SK-N-MC (cell line): ENCODE measurements around the gene MR1.
A peak's percentile ranks its signal among the peaks of the same experiment; 100 is the strongest.
"Not testable (repeated sequence)": the region's sequence is repeated elsewhere in the genome, so short reads cannot be mapped to it uniquely, and the experiment has no call there.

ENCODE experiments used
- DNase-seq: peaks from one replicate; pipeline ENCODE4 v3.0.0-alpha.2; 2011; ENCODE audit warnings: low read depth, low spot score
- H3K27ac ChIP-seq: fragments of 200-600 bp; sonication (generic); 2 replicates; pipeline ENCODE4 v1.5.1; 2016; ENCODE audit warnings: mixed run types
- H3K36me3 ChIP-seq: fragments of 200-600 bp; sonication (generic); 2 replicates; pipeline ENCODE4 v1.6.1; 2017; ENCODE audit warnings: antibody characterized with exemption, low read length, mixed read lengths; ENCODE audit not compliant: insufficient read depth
- H3K4me3 ChIP-seq: fragments of 200-600 bp; sonication (generic); 2 replicates; pipeline ENCODE4 v1.5.1; 2016
- H3K9ac ChIP-seq: fragments of 200-600 bp; sonication (generic); 2 replicates; pipeline ENCODE4 v1.8.0; 2017; ENCODE audit warnings: mixed run types, mixed read lengths; ENCODE audit not compliant: insufficient read length
- H3K9me3 ChIP-seq: fragments of 200-600 bp; sonication (generic); 2 replicates; pipeline ENCODE4 v1.6.1; 2017; ENCODE audit warnings: low read depth, mild to moderate bottlenecking, antibody characterized with exemption, low read length, moderate library complexity, mixed read lengths
- EZH2 ChIP-seq: fragments of 200-600 bp; sonication (generic); IDR thresholded peaks from one replicate; pipeline ENCODE4 v1.6.1; 2017; ENCODE audit warnings: antibody characterized with exemption
- FOXP2 ChIP-seq: optimal IDR thresholded peaks from 2 replicates; pipeline ENCODE3; 2011; ENCODE audit warnings: mild to moderate bottlenecking, moderate library complexity; ENCODE audit not compliant: insufficient read depth; ENCODE audit errors: extremely low read length, control extremely low read depth
- POLR2AphosphoS5 ChIP-seq: IDR thresholded peaks from 2 replicates; pipeline ENCODE4 v1.6.1; 2012; ENCODE audit warnings: mild to moderate bottlenecking, low read depth, low read length, borderline replicate concordance

Gene MR1

GRCh38 chr1:181056560-181056959 is 22.8 kb downstream of the MR1 start:
- Histone ChIP-seq H3K9ac (no peak overlapping the region), H3K9me3 (no peaks in the 10 kb centered on the region), H3K4me3 (no peak overlapping the region), H3K27ac (no peak overlapping the region), H3K36me3 (no peaks in the 10 kb centered on the region)
- no peak for DNase-seq
- TF ChIP-seq FOXP2 (no peak), POLR2AphosphoS5 (no peak), EZH2 (no peak)

GRCh38 chr1:181057079-181057478 is 23.3 kb downstream of the MR1 start:
- no peak for DNase-seq
- TF ChIP-seq POLR2AphosphoS5 (no peak), EZH2 (no peak), FOXP2 (no peak)
- H3K36me3 ChIP-seq: no peaks in the 10 kb centered on the region
- H3K27ac ChIP-seq: no peak overlapping the region
- H3K9ac ChIP-seq: no peak overlapping the region
- H3K9me3 ChIP-seq: no peaks in the 10 kb centered on the region
- no peak overlapping the region for H3K4me3 ChIP-seq

- no peak for DNase-seq
- Histone ChIP-seq H3K27ac (no peak overlapping the region), H3K4me3 (no peak overlapping the region), H3K9ac (no peak overlapping the region), H3K36me3 (no peaks in the 10 kb centered on the region), H3K9me3 (no peaks in the 10 kb centered on the region)
- TF ChIP-seq EZH2 (no peak), POLR2AphosphoS5 (no peak)
Measured at GRCh38 chr1:181059435-181059834, 25.7 kb downstream of the MR1 start.

GRCh38 chr1:181060066-181060465 is 26.3 kb downstream of the MR1 start:
- no peak for TF ChIP-seq EZH2
- TF ChIP-seq FOXP2: no peak
- TF ChIP-seq POLR2AphosphoS5: no peak

GRCh38 chr1:181060947-181061346 is 27.2 kb downstream of the MR1 start:
- not testable (repeated sequence) for H3K36me3 ChIP-seq, H3K9ac ChIP-seq, H3K9me3 ChIP-seq, H3K4me3 ChIP-seq, H3K27ac ChIP-seq, DNase-seq

More at GRCh38 chr1:181060066-181060465, 26.3 kb downstream of the MR1 start:
- Histone ChIP-seq H3K27ac (no peak overlapping the region), H3K4me3 (no peak overlapping the region), H3K36me3 (no peaks in the 10 kb centered on the region), H3K9me3 (no peaks in the 10 kb centered on the region), H3K9ac (no peak overlapping the region)
- DNase-seq: no peak

GRCh38 chr1:181061487-181061886 is 27.7 kb downstream of the MR1 start:
- DNase-seq: no peak
- TF ChIP-seq EZH2 (no peak), FOXP2 (no peak), POLR2AphosphoS5 (no peak)
- no peak overlapping the region for H3K9ac ChIP-seq

GRCh38 chr1:181061891-181062835 is 28.4 kb downstream of the MR1 start:
- TF ChIP-seq POLR2AphosphoS5 (no peak), FOXP2 (no peak), EZH2 (no peak)
- Histone ChIP-seq H3K4me3 (no peak overlapping the region), H3K9ac (no peak overlapping the region), H3K9me3 (no peaks in the 10 kb centered on the region), H3K36me3 (no peaks in the 10 kb centered on the region), H3K27ac (no peak overlapping the region)
- DNase-seq: no peak

More at GRCh38 chr1:181061487-181061886, 27.7 kb downstream of the MR1 start:
- no peak overlapping the region for H3K4me3 ChIP-seq
- H3K27ac ChIP-seq: no peak overlapping the region
- H3K36me3 ChIP-seq: no peaks in the 10 kb centered on the region
- H3K9me3 ChIP-seq: no peaks in the 10 kb centered on the region

- H3K9me3 ChIP-seq: no peaks in the 10 kb centered on the region
- H3K4me3 ChIP-seq: no peak overlapping the region
- H3K9ac ChIP-seq: no peak overlapping the region
- no peak for TF ChIP-seq FOXP2
- TF ChIP-seq POLR2AphosphoS5: no peak
- TF ChIP-seq EZH2: no peak
- no peaks in the 10 kb centered on the region for H3K36me3 ChIP-seq
- H3K27ac ChIP-seq: 0 out of 2 replicates have a peak overlapping the region, but pooled peaks have one; percentile 31
- no peak for DNase-seq
Measured at GRCh38 chr1:181062836-181063428, 29.1 kb downstream of the MR1 start.
